GM12875 (cell line): ENCODE data around the gene ADAD2.

Source experiments
- H3K4me3 ChIP-seq: one replicate; pipeline ENCODE4 v1.5.1; 2011; ENCODE audit warnings: low read depth, low read length, control low read depth
- TF ChIP-seq, protein P1 (sequence below): IDR thresholded peaks from 2 replicates; pipeline ENCODE4 v1.5.1; 2011; ENCODE audit warnings: low read depth, mild to moderate bottlenecking, control low read depth, inconsistent platforms, low read length, moderate library complexity, borderline replicate concordance; ENCODE audit not compliant: insufficient read depth

Gene ADAD2

DNA sequence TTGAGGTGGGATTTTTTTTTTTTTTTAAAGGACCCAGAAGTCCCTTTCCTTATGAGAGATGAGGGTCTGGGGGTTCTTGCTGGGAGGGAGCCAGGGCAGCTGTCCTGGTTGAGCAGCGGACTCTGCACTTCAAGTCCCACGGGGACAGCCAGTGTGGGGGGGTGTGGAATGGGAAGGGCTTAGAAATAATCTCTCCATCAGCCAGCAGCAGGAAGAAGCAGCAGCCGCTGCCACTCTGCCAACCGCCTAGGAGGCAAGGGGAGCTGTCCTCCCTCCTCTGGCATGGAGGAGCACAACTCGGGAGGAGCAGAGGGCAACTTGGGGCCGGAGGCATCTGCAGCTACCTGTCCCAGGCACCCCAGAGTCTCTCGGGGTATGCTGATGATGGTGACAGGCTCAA lies 49.0 kb downstream of the ADAD2 start, which contains the start of gene KCNG4:
TSS of gene KCNG4 (minus strand) at position 104 of the 400 bp plus-strand sequence. CDS start 2,527 bp downstream, outside the sequence.
- TF ChIP-seq, protein P1, sequence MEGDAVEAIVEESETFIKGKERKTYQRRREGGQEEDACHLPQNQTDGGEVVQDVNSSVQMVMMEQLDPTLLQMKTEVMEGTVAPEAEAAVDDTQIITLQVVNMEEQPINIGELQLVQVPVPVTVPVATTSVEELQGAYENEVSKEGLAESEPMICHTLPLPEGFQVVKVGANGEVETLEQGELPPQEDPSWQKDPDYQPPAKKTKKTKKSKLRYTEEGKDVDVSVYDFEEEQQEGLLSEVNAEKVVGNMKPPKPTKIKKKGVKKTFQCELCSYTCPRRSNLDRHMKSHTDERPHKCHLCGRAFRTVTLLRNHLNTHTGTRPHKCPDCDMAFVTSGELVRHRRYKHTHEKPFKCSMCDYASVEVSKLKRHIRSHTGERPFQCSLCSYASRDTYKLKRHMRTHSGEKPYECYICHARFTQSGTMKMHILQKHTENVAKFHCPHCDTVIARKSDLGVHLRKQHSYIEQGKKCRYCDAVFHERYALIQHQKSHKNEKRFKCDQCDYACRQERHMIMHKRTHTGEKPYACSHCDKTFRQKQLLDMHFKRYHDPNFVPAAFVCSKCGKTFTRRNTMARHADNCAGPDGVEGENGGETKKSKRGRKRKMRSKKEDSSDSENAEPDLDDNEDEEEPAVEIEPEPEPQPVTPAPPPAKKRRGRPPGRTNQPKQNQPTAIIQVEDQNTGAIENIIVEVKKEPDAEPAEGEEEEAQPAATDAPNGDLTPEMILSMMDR: no peak
- H3K4me3 ChIP-seq: no peak within 1 kb of the TSS

DNA sequence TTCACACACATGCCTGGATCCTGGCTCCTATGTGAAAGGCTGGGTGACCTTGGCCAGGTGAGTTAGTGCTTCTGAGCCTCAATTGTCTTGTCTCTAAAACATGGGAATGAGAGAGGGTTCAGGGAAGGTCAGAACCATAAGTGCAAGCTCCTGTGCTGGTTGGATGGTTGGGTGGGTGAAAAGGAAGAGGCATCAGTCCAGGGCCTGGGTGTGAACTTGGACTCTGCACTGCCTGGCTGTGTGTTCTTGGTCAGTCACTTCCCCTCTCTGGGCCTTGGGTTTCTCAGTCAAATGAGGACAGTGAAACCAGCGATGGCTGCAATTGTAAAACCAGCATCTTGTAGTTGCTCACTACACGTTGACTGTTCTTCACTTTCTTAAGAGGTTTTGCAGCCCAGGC lies 49.5 kb downstream of the ADAD2 start:
- TF ChIP-seq, protein P1: no peak

DNA sequence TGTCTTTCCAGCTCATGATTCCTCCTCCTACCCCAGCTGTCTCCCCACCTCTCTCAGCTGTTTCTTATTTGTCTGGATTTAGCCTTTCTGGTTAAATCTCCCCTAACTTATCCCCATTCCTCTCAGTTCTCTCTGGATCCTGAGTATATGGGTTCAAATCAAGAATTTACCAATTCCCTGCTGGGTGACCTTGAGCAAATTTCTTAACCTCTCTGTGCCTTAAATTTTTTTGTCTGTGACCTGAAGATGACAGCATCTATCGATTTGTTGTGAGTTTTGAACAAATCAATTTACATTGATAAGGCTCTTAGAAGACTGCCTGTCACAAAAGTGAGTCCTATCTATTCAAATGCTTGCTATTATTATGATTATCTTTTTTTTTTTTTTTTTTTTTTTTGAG lies 50.8 kb downstream of the ADAD2 start:
- TF ChIP-seq, protein P1: no peak
- H3K4me3 ChIP-seq: no peak overlapping the region

More for the DNA sequence above, 49.5 kb downstream of the ADAD2 start:
- no peak overlapping the region for H3K4me3 ChIP-seq

DNA sequence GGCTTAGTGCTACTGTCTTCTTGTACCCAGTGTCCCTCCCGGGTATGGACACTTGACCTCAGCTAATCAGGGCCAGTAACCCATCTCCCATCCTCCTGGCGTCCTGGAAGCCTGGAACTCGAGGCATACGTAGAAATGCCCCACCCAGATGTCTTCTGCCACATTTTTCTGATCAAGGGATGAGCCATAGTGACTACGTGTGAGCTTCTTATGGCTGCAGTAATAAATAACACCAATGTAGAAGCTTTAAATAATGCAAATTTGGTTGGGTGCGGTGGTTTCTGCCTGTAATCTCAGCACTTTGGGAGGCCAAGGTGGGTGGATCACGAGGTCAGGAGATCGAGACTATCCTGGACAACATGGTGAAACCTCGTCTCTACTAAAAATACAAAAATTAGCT lies 51.9 kb downstream of the ADAD2 start:
- TF ChIP-seq, protein P1: no peak
- H3K4me3 ChIP-seq: no peak overlapping the region

DNA sequence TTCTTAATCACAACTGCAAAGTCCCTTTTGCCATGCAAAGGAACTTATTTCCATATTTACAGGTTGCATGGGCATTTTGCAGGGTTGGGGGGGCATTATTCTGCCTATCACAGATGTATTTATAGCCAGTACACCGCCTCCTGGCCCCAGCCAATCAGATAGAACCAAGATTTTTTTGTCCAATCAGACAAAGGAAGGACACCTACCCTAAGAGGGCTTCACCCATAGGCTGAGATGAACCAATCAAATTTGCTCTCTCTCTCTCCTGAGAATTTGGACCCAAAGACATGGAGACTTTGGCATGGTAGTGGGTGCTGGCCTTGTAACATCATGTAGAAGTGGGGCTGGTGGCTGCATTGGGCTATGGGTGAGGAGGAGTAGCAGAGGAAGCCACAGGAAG lies 52.8 kb downstream of the ADAD2 start:
- no peak overlapping the region for H3K4me3 ChIP-seq
- TF ChIP-seq, protein P1: no peak

DNA sequence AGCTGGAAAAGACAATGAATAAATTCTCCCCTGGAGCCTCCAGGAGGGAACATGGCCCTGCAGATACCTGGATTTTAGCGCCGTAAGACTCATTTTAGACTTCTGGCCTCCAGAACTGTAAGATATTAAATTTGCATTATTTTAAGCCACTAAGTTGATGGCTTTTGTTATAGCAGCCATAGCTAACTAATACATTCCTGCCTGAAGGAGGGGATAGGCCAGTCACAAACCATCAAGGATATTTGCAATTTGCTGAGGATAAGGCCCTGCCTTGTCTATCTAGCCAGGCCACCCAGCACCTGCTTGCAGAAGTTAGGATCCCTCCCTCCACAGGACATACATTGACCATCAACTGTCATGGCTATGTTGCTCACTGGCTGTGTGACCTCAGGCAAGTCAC lies 53.8 kb downstream of the ADAD2 start:
- no peak overlapping the region for H3K4me3 ChIP-seq
- TF ChIP-seq, protein P1: no peak

DNA sequence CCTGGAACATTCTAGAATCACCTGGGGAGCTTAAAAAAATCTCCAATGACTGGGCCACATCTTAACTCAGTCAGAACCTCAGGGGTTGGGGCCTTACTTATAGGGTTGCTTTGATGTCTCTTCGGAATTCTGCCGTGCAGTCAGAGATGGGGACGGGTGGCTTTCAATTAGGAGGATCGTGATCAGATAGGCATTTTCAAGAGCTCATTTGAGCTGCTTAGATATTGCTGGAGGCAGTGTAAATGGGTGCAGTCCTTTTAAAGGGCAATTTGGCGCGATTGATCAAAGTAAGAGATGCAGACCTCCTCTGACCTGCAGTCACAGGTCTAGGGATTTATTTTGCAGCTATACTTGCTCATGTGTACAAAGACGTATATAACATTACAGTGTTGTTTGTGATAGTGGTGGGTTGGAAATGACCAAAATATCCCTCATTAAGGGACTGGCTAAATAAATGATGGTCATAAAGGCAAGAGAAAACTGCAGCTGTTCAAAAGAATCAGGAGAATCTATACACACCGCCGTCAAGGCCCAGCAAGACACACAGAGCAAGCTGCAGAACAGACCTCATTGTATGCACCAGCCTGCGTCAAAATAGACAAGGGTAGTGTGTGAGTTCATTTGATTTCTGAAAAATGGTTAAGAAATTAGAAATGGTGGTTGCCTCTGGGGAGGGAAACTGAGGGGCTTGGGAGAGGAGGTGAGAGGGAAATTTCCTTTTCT lies 55.2 kb downstream of the ADAD2 start:
- no peak overlapping the region for H3K4me3 ChIP-seq
- TF ChIP-seq, protein P1: no peak
